ENCODE results near the gene IFITM5.
"Not testable (repeated sequence)": the region's sequence is repeated elsewhere in the genome, so short reads cannot be mapped to it uniquely, and the experiment has no call there.

IFITM5 gene

GRCh38 chr11:299081-299891 lies at the start of gene IFITM5:
Gene IFITM5, minus strand, starts transcription at chr11:299526. Its CDS starts 36 bp downstream, at chr11:299490.
- Mint-ChIP-seq H3K27me3 (no peaks in the 10 kb centered on the region), H3K4me3 (no peak within 1 kb of the TSS), H3K27ac (ENCODE audit: low read depth) (no peak within 1 kb of the TSS), H3K36me3 (ENCODE audit: insufficient read depth) (peaks cover 9% of the 10 kb centered on the region), H3K9me3 (no peaks in the 10 kb centered on the region), H3K4me1 (peaks cover 18% of the 10 kb centered on the region)
- no peak for ATAC-seq (replicated peaks; ENCODE audit: extremely low read depth, poor library complexity, severe bottlenecking)
- no peak for DNase-seq (ENCODE audit: low spot score in 2 of 2)

DNA sequence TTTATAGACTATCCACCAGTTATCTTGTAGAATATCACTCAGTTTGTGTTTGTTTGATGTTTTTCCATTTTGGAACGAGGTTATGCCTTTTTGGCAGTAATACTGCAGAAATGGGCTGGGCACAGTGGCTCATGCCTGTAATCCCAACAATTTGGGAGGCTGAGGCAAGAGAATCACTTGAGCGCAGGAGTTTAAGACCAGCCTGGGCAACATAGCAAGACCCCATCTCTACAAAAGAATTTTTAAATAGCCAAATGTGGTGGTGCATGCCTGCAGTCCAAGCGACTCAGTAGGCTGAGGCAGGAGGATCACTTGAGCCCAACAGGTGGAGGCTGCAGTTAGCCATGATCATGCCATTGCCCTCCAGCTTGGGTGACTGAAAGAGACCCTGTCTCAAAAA lies 47.2 kb upstream of the IFITM5 start:
- Mint-ChIP-seq H3K9me3 (no peaks in the 10 kb centered on the region), H3K36me3 (ENCODE audit: insufficient read depth) (peaks cover 2% of the 10 kb centered on the region), H3K27ac (ENCODE audit: low read depth) (no peak overlapping the region), H3K4me1 (peaks cover 19% of the 10 kb centered on the region), H3K27me3 (no peaks in the 10 kb centered on the region), H3K4me3 (no peak overlapping the region)
- ATAC-seq (replicated peaks; ENCODE audit: extremely low read depth, poor library complexity, severe bottlenecking) (no peak), DNase-seq (ENCODE audit: low spot score in 2 of 2) (no peak)

- DNase-seq (ENCODE audit: low spot score in 2 of 2) (no peak), ATAC-seq (replicated peaks; ENCODE audit: extremely low read depth, poor library complexity, severe bottlenecking) (no peak)
- Mint-ChIP-seq H3K27me3 (no peaks in the 10 kb centered on the region), H3K27ac (ENCODE audit: low read depth) (no peak overlapping the region), H3K9me3 (no peaks in the 10 kb centered on the region), H3K4me3 (no peak overlapping the region), H3K36me3 (ENCODE audit: insufficient read depth) (peaks cover 2% of the 10 kb centered on the region), H3K4me1 (peaks cover 4% of the 10 kb centered on the region)
Observed at GRCh38 chr11:344836-345578, 45.7 kb upstream of the IFITM5 start.

DNA sequence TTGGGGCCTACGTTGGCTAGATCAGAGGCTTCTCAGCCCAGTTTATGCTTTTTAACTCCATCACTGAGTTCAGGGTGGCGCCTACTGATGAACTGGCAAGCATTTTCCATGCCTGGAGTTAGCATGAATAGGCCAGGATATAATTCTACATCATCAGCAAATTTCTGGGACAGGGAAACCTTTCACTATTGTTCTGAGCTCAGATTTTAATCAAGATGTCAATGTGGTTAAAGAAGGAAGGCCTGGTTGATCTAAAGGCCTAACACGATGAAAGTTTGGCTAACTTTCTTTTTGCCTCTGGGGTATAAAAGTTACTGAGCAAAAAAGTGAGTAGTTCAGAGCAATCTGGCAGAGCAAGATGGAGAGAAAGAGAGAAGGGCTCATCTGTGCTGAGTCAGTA lies 43.0 kb upstream of the IFITM5 start:
- ATAC-seq (replicated peaks; ENCODE audit: extremely low read depth, poor library complexity, severe bottlenecking) (no peak), DNase-seq (ENCODE audit: low spot score in 2 of 2) (no peak)
- H3K27ac Mint-ChIP-seq (ENCODE audit: low read depth), result no peak overlapping the region
- H3K27me3 Mint-ChIP-seq, result no peaks in the 10 kb centered on the region
- H3K4me1 Mint-ChIP-seq, result no peaks in the 10 kb centered on the region
- H3K4me3 Mint-ChIP-seq, result no peak overlapping the region
- no peaks in the 10 kb centered on the region for H3K36me3 Mint-ChIP-seq (ENCODE audit: insufficient read depth)
- H3K9me3 Mint-ChIP-seq, result no peaks in the 10 kb centered on the region

DNA sequence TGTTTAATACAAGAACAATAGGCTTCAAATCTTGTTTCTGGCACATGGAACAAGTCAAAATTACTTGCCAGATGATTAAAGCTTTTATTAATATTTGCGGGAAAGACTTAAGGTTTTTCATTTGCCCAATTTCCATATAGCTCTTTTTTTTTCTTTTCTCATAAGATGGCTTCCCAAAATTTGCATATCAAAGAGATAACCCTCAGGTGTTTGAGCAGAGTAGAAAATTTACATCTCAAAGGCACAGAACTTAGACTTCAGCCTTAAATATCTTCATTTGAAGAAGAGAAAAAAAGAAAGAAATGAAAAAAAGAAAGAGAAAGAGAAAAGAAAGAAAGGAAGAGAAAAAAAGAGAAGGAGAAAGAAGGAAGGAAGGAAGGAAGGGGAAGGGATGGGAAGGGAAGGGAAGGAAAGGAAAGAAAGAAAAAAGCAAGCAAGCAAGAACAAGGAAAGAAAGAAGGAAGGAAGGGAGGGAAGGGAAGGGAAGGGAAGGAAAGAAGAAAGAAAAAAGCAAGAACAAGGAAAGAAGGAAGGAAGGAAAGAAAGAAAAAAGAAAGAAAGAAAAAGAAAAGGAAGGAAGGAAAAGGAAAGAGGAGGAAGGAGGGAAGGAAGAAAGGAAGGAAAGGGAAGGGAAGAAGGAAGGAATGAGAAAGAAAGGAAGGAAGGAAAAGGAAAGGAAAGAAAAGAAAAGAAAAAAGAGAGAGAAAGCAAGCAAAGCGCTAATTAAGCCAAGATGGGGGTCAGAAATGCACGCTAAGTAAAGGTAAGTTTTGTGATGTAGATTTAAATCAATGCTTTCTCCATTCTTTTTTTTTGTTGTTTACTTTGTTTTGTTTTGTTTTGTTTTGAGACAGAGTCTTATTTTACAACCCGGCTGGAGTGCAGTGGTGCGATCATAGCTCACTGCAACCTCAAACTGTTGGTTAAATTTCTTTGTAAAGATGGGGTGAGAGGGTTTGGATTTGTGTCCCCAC lies 41.5 kb upstream of the IFITM5 start:
- Mint-ChIP-seq H3K4me1 (peaks cover 11% of the 10 kb centered on the region), H3K4me3 (no peak overlapping the region), H3K9me3 (no peaks in the 10 kb centered on the region), H3K27ac (ENCODE audit: low read depth) (no peak overlapping the region), H3K36me3 (ENCODE audit: insufficient read depth) (no peaks in the 10 kb centered on the region), H3K27me3 (no peaks in the 10 kb centered on the region)
- DNase-seq (ENCODE audit: low spot score in 2 of 2) (no peak), ATAC-seq (replicated peaks; ENCODE audit: extremely low read depth, poor library complexity, severe bottlenecking) (no peak)

- Mint-ChIP-seq H3K4me3 (no peak overlapping the region), H3K9me3 (no peaks in the 10 kb centered on the region), H3K4me1 (peaks cover 15% of the 10 kb centered on the region), H3K27me3 (no peaks in the 10 kb centered on the region), H3K27ac (ENCODE audit: low read depth) (no peak overlapping the region), H3K36me3 (ENCODE audit: insufficient read depth) (no peaks in the 10 kb centered on the region)
- ATAC-seq (replicated peaks; ENCODE audit: extremely low read depth, poor library complexity, severe bottlenecking), result no peak
- DNase-seq (ENCODE audit: low spot score in 2 of 2), result no peak
Observed at GRCh38 chr11:339963-340362, 40.6 kb upstream of the IFITM5 start.

- H3K36me3 Mint-ChIP-seq (ENCODE audit: insufficient read depth), result peaks cover under 1% of the 10 kb centered on the region
- ATAC-seq (replicated peaks; ENCODE audit: extremely low read depth, poor library complexity, severe bottlenecking) (no peak), DNase-seq (ENCODE audit: low spot score in 2 of 2) (no peak)
- H3K27me3 Mint-ChIP-seq, result no peaks in the 10 kb centered on the region
- H3K27ac Mint-ChIP-seq (ENCODE audit: low read depth), result no peak overlapping the region
- peaks cover 15% of the 10 kb centered on the region for H3K4me1 Mint-ChIP-seq
- no peak overlapping the region for H3K4me3 Mint-ChIP-seq
- H3K9me3 Mint-ChIP-seq, result no peaks in the 10 kb centered on the region
Observed at GRCh38 chr11:337711-338110, 38.4 kb upstream of the IFITM5 start.

- Mint-ChIP-seq H3K27me3 (no peaks in the 10 kb centered on the region), H3K36me3 (ENCODE audit: insufficient read depth) (peaks cover 1% of the 10 kb centered on the region), H3K4me3 (no peak overlapping the region), H3K27ac (ENCODE audit: low read depth) (peak overlapping the region; percentile 18), H3K4me1 (peaks cover 15% of the 10 kb centered on the region), H3K9me3 (no peaks in the 10 kb centered on the region)
- ATAC-seq (replicated peaks; ENCODE audit: extremely low read depth, poor library complexity, severe bottlenecking) (no peak), DNase-seq (ENCODE audit: low spot score in 2 of 2) (no peak)
Observed at GRCh38 chr11:336659-337198, 37.4 kb upstream of the IFITM5 start.

GRCh38 chr11:335779-336658 lies 36.7 kb upstream of the IFITM5 start:
- ATAC-seq (replicated peaks; ENCODE audit: extremely low read depth, poor library complexity, severe bottlenecking), result no peak
- H3K4me3 Mint-ChIP-seq, result no peak overlapping the region
- no peaks in the 10 kb centered on the region for H3K9me3 Mint-ChIP-seq
- no peak for DNase-seq (ENCODE audit: low spot score in 2 of 2)
- peak overlapping the region; percentile 11 for H3K27ac Mint-ChIP-seq (ENCODE audit: low read depth)
- H3K27me3 Mint-ChIP-seq, result no peaks in the 10 kb centered on the region
- H3K36me3 Mint-ChIP-seq (ENCODE audit: insufficient read depth), result peaks cover 1% of the 10 kb centered on the region
- H3K4me1 Mint-ChIP-seq, result peaks cover 22% of the 10 kb centered on the region

GRCh38 chr11:334264-334994 lies 35.1 kb upstream of the IFITM5 start:
- Mint-ChIP-seq H3K36me3 (ENCODE audit: insufficient read depth) (peaks cover 1% of the 10 kb centered on the region), H3K9me3 (no peaks in the 10 kb centered on the region), H3K4me3 (no peak overlapping the region), H3K27ac (ENCODE audit: low read depth) (no peak overlapping the region), H3K4me1 (peaks cover 38% of the 10 kb centered on the region), H3K27me3 (no peaks in the 10 kb centered on the region)
- ATAC-seq (replicated peaks; ENCODE audit: extremely low read depth, poor library complexity, severe bottlenecking) (no peak), DNase-seq (ENCODE audit: low spot score in 2 of 2) (no peak)

GRCh38 chr11:333616-334263 lies 34.4 kb upstream of the IFITM5 start:
- DNase-seq (ENCODE audit: low spot score in 2 of 2); H3K9me3 Mint-ChIP-seq; ATAC-seq (replicated peaks; ENCODE audit: extremely low read depth, poor library complexity, severe bottlenecking); H3K4me3 Mint-ChIP-seq; H3K27ac Mint-ChIP-seq (ENCODE audit: low read depth); H3K36me3 Mint-ChIP-seq (ENCODE audit: insufficient read depth); H3K27me3 Mint-ChIP-seq: not testable (repeated sequence)
- peaks cover 44% of the 10 kb centered on the region for H3K4me1 Mint-ChIP-seq

All from central memory CD8-positive, alpha-beta T cell (primary cell).